ENCODE results near the gene EFCAB8.

- TF ChIP-seq CTCF (IDR thresholded peaks at IDR 0.05) (no peak), POLR2A (IDR thresholded peaks at IDR 0.05) (no peak)
Measured at GRCh38 chr20:32883081-32883480, 24.4 kb downstream of the EFCAB8 start.
